Measurements from ENCODE around the gene UBL7. TPM values are rescaled to one million over a fixed set of nuclear protein-coding genes. Genes with fewer than 3 reads are reported as not detected.

UBL7 gene
- total RNA-seq, 1 experiment from 2014 or later: 65.3 TPM

DNA sequence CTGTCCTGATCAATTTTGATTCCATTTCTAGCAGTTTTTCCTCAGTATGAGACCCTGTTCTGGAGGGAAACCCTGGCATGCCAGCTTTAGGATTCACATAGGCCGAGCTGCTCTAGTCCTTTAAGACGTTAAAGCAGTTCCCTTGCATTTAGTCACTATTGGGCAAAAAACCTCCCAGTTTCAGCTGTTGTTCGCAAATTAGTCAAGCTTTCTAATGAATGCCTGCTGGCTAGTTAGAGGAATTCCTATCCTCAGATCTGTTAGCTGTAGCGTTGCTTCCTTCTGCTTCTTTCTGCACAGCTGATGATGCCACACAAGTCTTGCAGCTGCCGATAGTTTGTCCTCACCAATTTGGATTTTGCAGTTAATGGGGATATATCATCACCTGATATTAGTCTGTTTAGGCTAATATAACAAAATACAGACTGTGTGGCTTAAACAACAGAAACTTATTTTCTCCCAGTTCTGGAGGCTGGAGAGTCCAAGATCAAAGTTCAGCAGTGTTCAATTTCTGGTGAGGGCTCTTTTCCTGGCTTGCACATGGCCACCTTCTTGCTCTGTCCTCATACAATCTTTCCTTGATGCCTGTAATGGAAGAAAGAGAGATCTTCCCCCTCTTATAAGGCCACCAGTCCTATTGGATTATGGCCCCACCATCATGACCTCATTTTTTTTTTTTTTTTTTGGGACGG is 7.5 kb upstream of the UBL7 start:
- ATAC-seq: no peak
- H3K36me3 ChIP-seq (ENCODE audit: control insufficient read depth in 1 of 2, insufficient read depth in 2 of 2, low read length in 2 of 2): no peaks in the 10 kb centered on the region
- no peaks in the 10 kb centered on the region; the same call in 1 of the 2 replicates for H4K20me1 ChIP-seq (ENCODE audit: insufficient read depth)
- CTCF ChIA-PET: no interaction called here
- POLR2A ChIA-PET: no interaction called here
- no peak for TF ChIP-seq EGR1 (IDR thresholded peaks at IDR 0.05; ENCODE audit: low read depth)
- H2AFZ ChIP-seq (ENCODE audit: low read depth, low read length, poor library complexity, severe bottlenecking): no peak overlapping the region
- H3K9ac ChIP-seq (ENCODE audit: low read length): no peak overlapping the region
- BruUV-seq (replicated peaks): no TSS peak
- intact Hi-C loops (cut with micrococcal nuclease): no loop called here
- H3K9me3 ChIP-seq (ENCODE audit: control insufficient read depth in 1 of 2, insufficient read depth in 1 of 2, low read depth in 1 of 2, low read length in 2 of 2): no peaks in the 10 kb centered on the region
- H3K79me2 ChIP-seq (ENCODE audit: insufficient read depth, low read length): no peaks in the 10 kb centered on the region
- H3K4me2 ChIP-seq (ENCODE audit: low read length): no peak overlapping the region
- H3K4me1 ChIP-seq (ENCODE audit: control insufficient read depth in 1 of 2, insufficient read depth in 2 of 2, low read length in 2 of 2): no peaks in the 10 kb centered on the region
- H3K27ac ChIP-seq (ENCODE audit: low read depth, low read length): no peak overlapping the region
- H3K9me2 ChIP-seq (ENCODE audit: insufficient read depth): no peaks in the 10 kb centered on the region
- RAD21 ChIA-PET (ENCODE audit: low non-redundant PET in 1 of 2, low total read pairs in 2 of 2, uncharacterized antibody in 2 of 2, unreplicated experiment in 2 of 2): no interaction called here
- no peak overlapping the region for H3K4me3 ChIP-seq (replicated peaks in 1 of 2; ENCODE audit: low read depth in 1 of 2, low read length in 2 of 2)
- H3K27me3 ChIP-seq (ENCODE audit: insufficient read depth, low read length): no peaks in the 10 kb centered on the region
- no peak for DNase-seq (ENCODE audit: low read depth, low spot score)

DNA sequence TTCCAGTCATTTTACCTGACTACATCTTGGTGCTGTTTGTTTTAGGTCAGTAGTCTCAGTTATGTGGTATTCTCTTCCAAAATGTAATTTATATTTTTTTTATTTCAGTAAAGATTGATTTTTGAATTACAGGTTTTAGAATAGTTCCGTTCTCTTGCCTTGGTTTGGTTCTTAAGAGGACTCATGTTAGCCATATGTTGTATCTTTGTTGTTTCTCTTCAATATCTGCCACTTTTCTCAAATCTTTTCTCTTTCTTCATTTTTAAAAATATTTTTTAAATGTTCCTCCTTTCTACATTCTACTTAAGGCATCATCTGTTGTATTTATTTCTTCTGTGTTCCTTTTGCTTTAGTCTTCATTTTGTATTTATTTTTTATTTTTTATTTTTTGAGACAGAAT is 5.6 kb upstream of the UBL7 start:
- Histone ChIP-seq H3K27me3 (ENCODE audit: insufficient read depth, low read length) (no peaks in the 10 kb centered on the region), H2AFZ (ENCODE audit: low read depth, low read length, poor library complexity, severe bottlenecking) (no peak overlapping the region), H3K79me2 (ENCODE audit: insufficient read depth, low read length) (peaks cover 7% of the 10 kb centered on the region; the same call in 1 of the 2 replicates), H3K9me3 (ENCODE audit: control insufficient read depth in 1 of 2, insufficient read depth in 1 of 2, low read depth in 1 of 2, low read length in 2 of 2) (no peaks in the 10 kb centered on the region), H3K9me2 (ENCODE audit: insufficient read depth) (no peaks in the 10 kb centered on the region), H3K9ac (ENCODE audit: low read length) (no peak overlapping the region), H3K4me3 (replicated peaks in 1 of 2; ENCODE audit: low read depth in 1 of 2, low read length in 2 of 2) (no peak overlapping the region), H3K4me2 (ENCODE audit: low read length) (no peak overlapping the region), H3K4me1 (ENCODE audit: control insufficient read depth in 1 of 2, insufficient read depth in 2 of 2, low read length in 2 of 2) (peaks cover 3 to 7% of the 10 kb centered on the region in 2 experiments; a peak in 3 of 4 replicates), H3K36me3 (ENCODE audit: control insufficient read depth in 1 of 2, insufficient read depth in 2 of 2, low read length in 2 of 2) (no peaks in the 10 kb centered on the region), H4K20me1 (ENCODE audit: insufficient read depth) (no peaks in the 10 kb centered on the region; the same call in 1 of the 2 replicates), H3K27ac (ENCODE audit: low read depth, low read length) (no peak overlapping the region)
- ChIA-PET CTCF (no interaction called here), POLR2A (no interaction called here), RAD21 (ENCODE audit: low non-redundant PET in 1 of 2, low total read pairs in 2 of 2, uncharacterized antibody in 2 of 2, unreplicated experiment in 2 of 2) (no interaction called here)
- TF ChIP-seq ELF1 (IDR thresholded peaks at IDR 0.05; ENCODE audit: borderline replicate concordance, low read depth) (no peak), CEBPB (IDR thresholded peaks at IDR 0.05; ENCODE audit: low read depth) (no peak), CBX3 (IDR thresholded peaks at IDR 0.05; ENCODE audit: low read depth) (no peak), SP1 (IDR thresholded peaks at IDR 0.05; ENCODE audit: low read depth) (no peak), YY1 (IDR thresholded peaks at IDR 0.05; ENCODE audit: extremely low read depth, insufficient replicate concordance, low read depth, low read length) (no peak), ZFX (IDR thresholded peaks at IDR 0.05) (no peak), SIN3A (IDR thresholded peaks at IDR 0.05; ENCODE audit: low read depth) (no peak), ZNF274 (IDR thresholded peaks at IDR 0.05; ENCODE audit: low read depth, low read length) (no peak)
- TF ChIP-seq, protein P1, sequence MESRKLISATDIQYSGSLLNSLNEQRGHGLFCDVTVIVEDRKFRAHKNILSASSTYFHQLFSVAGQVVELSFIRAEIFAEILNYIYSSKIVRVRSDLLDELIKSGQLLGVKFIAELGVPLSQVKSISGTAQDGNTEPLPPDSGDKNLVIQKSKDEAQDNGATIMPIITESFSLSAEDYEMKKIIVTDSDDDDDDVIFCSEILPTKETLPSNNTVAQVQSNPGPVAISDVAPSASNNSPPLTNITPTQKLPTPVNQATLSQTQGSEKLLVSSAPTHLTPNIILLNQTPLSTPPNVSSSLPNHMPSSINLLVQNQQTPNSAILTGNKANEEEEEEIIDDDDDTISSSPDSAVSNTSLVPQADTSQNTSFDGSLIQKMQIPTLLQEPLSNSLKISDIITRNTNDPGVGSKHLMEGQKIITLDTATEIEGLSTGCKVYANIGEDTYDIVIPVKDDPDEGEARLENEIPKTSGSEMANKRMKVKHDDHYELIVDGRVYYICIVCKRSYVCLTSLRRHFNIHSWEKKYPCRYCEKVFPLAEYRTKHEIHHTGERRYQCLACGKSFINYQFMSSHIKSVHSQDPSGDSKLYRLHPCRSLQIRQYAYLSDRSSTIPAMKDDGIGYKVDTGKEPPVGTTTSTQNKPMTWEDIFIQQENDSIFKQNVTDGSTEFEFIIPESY (IDR thresholded peaks at IDR 0.05; ENCODE audit: extremely low read depth, insufficient replicate concordance, low read length): no peak
- TF ChIP-seq, protein P2, sequence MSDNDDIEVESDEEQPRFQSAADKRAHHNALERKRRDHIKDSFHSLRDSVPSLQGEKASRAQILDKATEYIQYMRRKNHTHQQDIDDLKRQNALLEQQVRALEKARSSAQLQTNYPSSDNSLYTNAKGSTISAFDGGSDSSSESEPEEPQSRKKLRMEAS (IDR thresholded peaks at IDR 0.05): no peak
- intact Hi-C loops (cut with micrococcal nuclease): no loop called here
- ATAC-seq (no peak), DNase-seq (ENCODE audit: low read depth, low spot score) (no peak)
- BruUV-seq (replicated peaks): no TSS peak
